Erythroblast (primary cell): ENCODE results near the gene NLRP8.

Experiments
- GATA1 ChIP-seq: IDR thresholded peaks from 2 replicates; pipeline ENCODE4 v1.6.1; 2011; ENCODE audit warnings: low read depth, mild to moderate bottlenecking, control low read depth, low read length, moderate library complexity
- POLR2A ChIP-seq: IDR thresholded peaks from 2 replicates; pipeline ENCODE4 v1.6.1; 2011; ENCODE audit warnings: mild to moderate bottlenecking, low read length

- no peak for TF ChIP-seq POLR2A
- no peak for TF ChIP-seq GATA1
Measured at GRCh38 chr19:55973982-55974381, 26.4 kb downstream of the NLRP8 start.
